HG02943 (cell line): ENCODE measurements around the gene FLCN.
"Not testable (repeated sequence)": the region's sequence is repeated elsewhere in the genome, so short reads cannot be mapped to it uniquely, and the experiment has no call there.

ENCODE experiments used
- ATAC-seq: cut with Tn5 transposase; IDR thresholded peaks from one replicate; pipeline ENCODE4 v1.9.1; 2021; ENCODE audit warnings: mild to moderate bottlenecking, low read depth, moderate library complexity; ENCODE audit not compliant: unreplicated experiment

Gene FLCN

DNA sequence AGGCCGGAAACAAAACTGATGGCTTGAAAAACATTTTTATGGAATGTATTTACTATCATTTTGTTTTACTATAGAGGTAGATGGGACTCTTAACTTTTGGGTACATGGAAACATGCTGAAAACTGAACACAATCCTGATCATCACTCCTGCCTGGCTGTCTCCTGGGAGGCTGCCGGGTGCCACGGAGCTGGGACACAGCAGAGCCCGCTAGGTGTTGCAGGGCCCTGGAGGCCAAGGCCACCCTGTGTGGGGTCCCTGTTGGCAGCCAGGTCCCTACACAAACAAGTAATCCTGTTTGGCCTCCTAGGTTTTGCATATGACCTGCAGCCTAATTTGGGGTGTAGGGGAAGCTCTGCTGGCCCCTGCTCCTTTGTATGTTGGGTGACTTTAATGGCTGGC is 48.4 kb downstream of the FLCN start:
- ATAC-seq: no peak

DNA sequence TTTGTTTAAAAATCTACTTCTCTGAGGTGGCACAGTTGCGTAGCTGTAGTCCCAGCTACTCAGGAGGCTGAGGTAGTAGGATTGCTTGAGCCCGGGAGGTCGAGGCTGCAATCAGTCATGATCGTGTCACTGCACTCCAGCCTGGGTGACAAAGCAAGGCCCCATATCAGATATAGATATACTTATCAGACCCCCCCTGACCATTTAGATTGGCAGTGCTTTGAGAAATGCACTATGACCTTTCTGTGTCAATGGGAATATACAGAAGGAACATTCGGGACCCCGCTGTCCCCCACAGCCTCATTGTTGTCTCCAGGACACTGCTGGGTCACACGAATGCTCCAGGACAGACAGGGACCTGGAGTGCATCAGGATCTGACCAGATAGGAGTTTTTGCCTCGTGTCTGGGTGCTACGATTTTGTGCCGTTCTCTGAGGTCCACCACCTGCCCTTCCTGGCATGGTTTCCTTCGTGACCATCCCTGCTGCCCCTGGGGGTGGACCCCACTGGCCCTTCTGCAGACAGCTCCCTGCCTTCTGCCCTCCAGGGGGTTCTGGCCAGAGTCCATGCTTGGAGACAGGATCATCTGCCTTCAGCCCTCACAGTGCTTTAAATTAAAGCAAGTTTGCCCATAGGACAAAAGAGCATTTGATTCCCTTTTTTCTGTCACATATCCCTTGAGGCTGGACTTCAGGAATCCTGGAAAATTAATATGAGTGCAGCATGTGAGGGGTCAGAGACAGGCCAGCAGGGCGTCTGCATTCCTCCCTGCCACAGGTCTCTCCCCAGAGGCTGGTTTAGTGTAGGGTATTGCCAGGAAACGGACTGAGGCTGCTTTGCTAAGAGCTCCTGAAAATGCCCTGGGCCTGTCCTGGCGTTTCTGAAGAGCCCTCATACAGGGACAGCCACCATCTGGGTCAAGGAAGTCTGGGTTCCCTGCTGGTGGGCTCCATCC is 50.1 kb downstream of the FLCN start:
- no peak for ATAC-seq

- no peak for ATAC-seq
Observed at GRCh38 chr17:17186051-17186450, 50.9 kb downstream of the FLCN start.

- ATAC-seq: not testable (repeated sequence)
Observed at GRCh38 chr17:17184985-17185757, 51.8 kb downstream of the FLCN start.

- ATAC-seq: no peak
Observed at GRCh38 chr17:17183744-17184143, 53.2 kb downstream of the FLCN start.

DNA sequence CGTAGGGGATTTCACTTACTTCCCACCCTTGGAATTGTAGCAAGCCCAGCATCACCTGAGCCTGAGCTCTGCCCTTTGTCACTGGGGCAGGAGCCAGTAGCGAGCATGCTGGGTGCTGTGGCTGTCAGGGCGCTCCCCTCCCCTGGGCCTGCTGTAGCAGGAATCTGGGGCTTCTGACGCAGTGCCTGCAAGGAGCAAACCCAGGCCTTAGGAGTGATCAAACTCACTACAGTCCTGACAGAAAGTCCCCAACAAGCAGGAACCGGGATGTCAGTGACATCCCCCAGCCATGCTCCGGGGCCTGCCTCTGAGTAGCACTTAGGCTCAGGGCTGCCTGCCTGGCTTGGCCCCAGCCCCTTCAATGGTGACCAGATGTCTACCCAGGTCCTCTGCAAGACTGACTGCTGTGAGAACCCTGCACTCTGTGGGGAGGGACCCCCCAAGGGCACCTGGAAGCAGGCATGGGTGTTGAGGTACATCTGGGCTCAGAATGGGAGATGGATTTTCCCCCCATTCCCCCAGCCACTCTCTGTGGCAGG is 54.3 kb downstream of the FLCN start:
- no peak for ATAC-seq

- ATAC-seq: no peak
Observed at GRCh38 chr17:17181666-17182597, 55.0 kb downstream of the FLCN start.

- ATAC-seq: no peak
Observed at GRCh38 chr17:17180741-17181525, 56.0 kb downstream of the FLCN start.

DNA sequence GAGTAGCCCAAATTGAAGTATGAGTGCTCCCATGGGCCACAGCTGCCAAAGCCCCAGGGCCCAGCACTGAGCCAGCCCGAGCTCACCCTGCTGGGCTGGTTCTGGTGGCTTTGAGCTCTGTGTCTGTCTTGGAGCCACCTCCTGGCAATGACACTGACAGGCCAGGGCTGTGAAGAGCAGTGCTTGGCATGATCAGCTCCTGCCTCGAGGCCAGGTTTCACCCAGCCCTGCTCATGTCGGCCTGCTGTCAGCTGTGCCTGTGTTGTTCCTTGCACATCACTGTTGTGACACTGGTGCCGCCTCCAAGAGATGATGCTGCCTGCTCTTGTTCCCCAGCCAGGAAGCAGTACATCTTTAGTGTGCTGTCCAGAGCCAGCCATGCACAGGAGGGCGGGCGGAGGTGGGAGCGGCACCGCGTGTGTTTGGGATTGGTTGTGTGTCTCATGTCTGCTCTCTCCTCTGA is 56.8 kb downstream of the FLCN start:
- ATAC-seq: no peak

DNA sequence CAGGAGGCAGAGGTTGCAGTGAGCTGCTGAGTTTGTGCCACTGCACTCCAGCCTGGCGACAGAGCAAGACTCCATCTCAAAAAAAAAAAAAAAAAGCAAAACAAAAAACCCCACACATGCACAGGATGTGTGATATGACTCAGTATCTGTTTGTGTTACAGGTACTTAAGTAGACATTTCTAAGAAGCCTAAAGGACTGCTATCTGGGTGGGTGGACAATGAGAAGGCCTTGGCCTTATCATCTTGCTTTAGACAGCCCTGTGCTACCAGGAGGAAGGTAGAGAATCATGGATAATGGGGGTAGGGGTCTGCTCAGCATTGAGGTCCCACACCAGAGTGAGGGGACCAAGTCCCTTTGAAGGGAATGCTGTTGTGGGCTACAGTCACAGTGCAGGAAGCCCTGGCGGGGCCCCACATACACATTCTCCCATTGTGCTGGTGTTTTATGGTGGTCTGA is 57.6 kb downstream of the FLCN start:
- no peak for ATAC-seq

- no peak for ATAC-seq
Observed at GRCh38 chr17:17177176-17177575, 59.8 kb downstream of the FLCN start.

- ATAC-seq: no peak
Observed at GRCh38 chr17:17176341-17176740, 60.6 kb downstream of the FLCN start.

GRCh38 chr17:17175917-17176316 is 61.1 kb downstream of the FLCN start:
- ATAC-seq: no peak

DNA sequence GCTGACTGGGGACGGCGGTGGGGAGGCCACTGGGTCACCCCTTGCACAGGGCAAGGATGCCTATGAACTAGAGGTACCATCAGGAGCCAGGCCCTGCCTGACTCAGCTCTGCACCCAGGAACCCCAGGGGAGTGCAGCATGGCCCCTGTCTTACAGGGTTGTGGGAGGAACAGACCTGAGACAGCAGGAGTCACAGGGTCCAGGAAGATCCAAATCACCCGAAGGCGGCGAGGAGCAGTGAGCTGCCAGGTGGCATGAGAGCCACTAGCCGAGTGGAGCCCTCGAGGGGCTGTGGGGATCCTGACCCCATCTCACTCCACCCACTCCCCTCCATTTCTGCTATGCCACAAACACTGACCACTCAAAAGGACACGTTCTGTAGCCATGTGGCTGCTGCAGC is 61.6 kb downstream of the FLCN start:
- no peak for ATAC-seq

GRCh38 chr17:17173921-17174320 is 63.0 kb downstream of the FLCN start:
- no peak for ATAC-seq

- no peak for ATAC-seq
Observed at GRCh38 chr17:17172990-17173389, 64.0 kb downstream of the FLCN start.

- ATAC-seq: no peak
Observed at GRCh38 chr17:17172001-17172939, 64.7 kb downstream of the FLCN start.

GRCh38 chr17:17171186-17171585 is 65.8 kb downstream of the FLCN start:
- no peak for ATAC-seq
